ENCODE data around the gene PTPRM. TPM values are rescaled to one million over a fixed set of nuclear protein-coding genes. Genes with fewer than 3 reads are reported as not detected.

PTPRM gene
- total RNA-seq, 1 experiment from 2014 or later, result 45.6 TPM

GRCh38 chr18:7822435-7823331 is 255.6 kb downstream of the PTPRM start:
- DNase-seq (no peak), ATAC-seq (no peak)
- H3F3A ChIP-seq (ENCODE audit: low read length, unreplicated experiment), result no peaks in the 10 kb centered on the region
- no peaks in the 10 kb centered on the region for H3K9me3 ChIP-seq (ENCODE audit: low read length)
- BruUV-seq (replicated peaks), result no TSS peak
- H4K20me1 ChIP-seq (ENCODE audit: low read length), result no peaks in the 10 kb centered on the region
- ChIA-PET CTCF (no interaction called here), POLR2A (ENCODE audit: unreplicated experiment) (no interaction called here)
- H3K4me3 ChIP-seq (ENCODE audit: low read length), result no peak overlapping the region
- no peak overlapping the region for H2AFZ ChIP-seq (ENCODE audit: low read length)
- no peaks in the 10 kb centered on the region for H3K79me2 ChIP-seq (ENCODE audit: low read length)
- H3K9me2 ChIP-seq (replicated peaks; ENCODE audit: low read length), result no peaks in the 10 kb centered on the region
- no peaks in the 10 kb centered on the region for H3K4me1 ChIP-seq (ENCODE audit: insufficient read depth, low read length)
- H3K9ac ChIP-seq (ENCODE audit: low read length), result no peak overlapping the region
- TF ChIP-seq EZH2phosphoT487 (IDR thresholded peaks at IDR 0.05; ENCODE audit: borderline replicate concordance, low read length) (no peak), CTCF (conservative IDR thresholded peaks at IDR 0.05; ENCODE audit: low read depth, low read length) (no peak), EZH2 (IDR thresholded peaks at IDR 0.05; ENCODE audit: low read length, unreplicated experiment) (no peak)
- no peak overlapping the region for H3K27ac ChIP-seq (ENCODE audit: low read length)
- H3K27me3 ChIP-seq (ENCODE audit: low read length), result no peaks in the 10 kb centered on the region
- no peak overlapping the region for H3K4me2 ChIP-seq (ENCODE audit: low read length)
- intact Hi-C loops (cut with micrococcal nuclease), result no loop called here
- no peaks in the 10 kb centered on the region for H3K36me3 ChIP-seq (ENCODE audit: low read depth, low read length)

GRCh38 chr18:7824970-7825369 is 257.9 kb downstream of the PTPRM start:
- H3F3A ChIP-seq (ENCODE audit: low read length, unreplicated experiment), result no peaks in the 10 kb centered on the region
- no peak for ATAC-seq
- POLR2A ChIA-PET (ENCODE audit: unreplicated experiment), result no interaction called here
- no peaks in the 10 kb centered on the region for H3K36me3 ChIP-seq (ENCODE audit: low read depth, low read length)
- H3K4me1 ChIP-seq (ENCODE audit: insufficient read depth, low read length), result no peaks in the 10 kb centered on the region
- H3K9me3 ChIP-seq (ENCODE audit: low read length), result no peaks in the 10 kb centered on the region
- intact Hi-C loops (cut with micrococcal nuclease), result no loop called here
- BruUV-seq (replicated peaks), result no TSS peak
- no peak overlapping the region for H3K4me2 ChIP-seq (ENCODE audit: low read length)
- H3K27me3 ChIP-seq (ENCODE audit: low read length), result no peaks in the 10 kb centered on the region
- no peak for DNase-seq
- H3K9me2 ChIP-seq (replicated peaks; ENCODE audit: low read length), result no peaks in the 10 kb centered on the region
- H2AFZ ChIP-seq (ENCODE audit: low read length), result no peak overlapping the region
- H4K20me1 ChIP-seq (ENCODE audit: low read length), result no peaks in the 10 kb centered on the region
- H3K27ac ChIP-seq (ENCODE audit: low read length), result no peak overlapping the region
- H3K9ac ChIP-seq (ENCODE audit: low read length), result no peak overlapping the region
- CTCF ChIA-PET, result no interaction called here
- H3K79me2 ChIP-seq (ENCODE audit: low read length), result no peaks in the 10 kb centered on the region
- TF ChIP-seq CTCF (conservative IDR thresholded peaks at IDR 0.05; ENCODE audit: low read depth, low read length) (no peak), EZH2 (IDR thresholded peaks at IDR 0.05; ENCODE audit: low read length, unreplicated experiment) (no peak), EZH2phosphoT487 (IDR thresholded peaks at IDR 0.05; ENCODE audit: borderline replicate concordance, low read length) (no peak)
- H3K4me3 ChIP-seq (ENCODE audit: low read length), result no peak overlapping the region

- no peaks in the 10 kb centered on the region for H3K9me3 ChIP-seq (ENCODE audit: low read length)
- DNase-seq, result peak; percentile 62
- intact Hi-C loops (cut with micrococcal nuclease), result no loop called here
- peak; percentile 76 for ATAC-seq
- no peaks in the 10 kb centered on the region for H3K79me2 ChIP-seq (ENCODE audit: low read length)
- H3K9ac ChIP-seq (ENCODE audit: low read length), result no peak overlapping the region
- no peak overlapping the region for H3K4me3 ChIP-seq (ENCODE audit: low read length)
- no peaks in the 10 kb centered on the region for H3F3A ChIP-seq (ENCODE audit: low read length, unreplicated experiment)
- H3K27me3 ChIP-seq (ENCODE audit: low read length), result no peaks in the 10 kb centered on the region
- H3K27ac ChIP-seq (ENCODE audit: low read length), result no peak overlapping the region
- no peak for TF ChIP-seq EZH2phosphoT487 (IDR thresholded peaks at IDR 0.05; ENCODE audit: borderline replicate concordance, low read length)
- no peak for TF ChIP-seq EZH2 (IDR thresholded peaks at IDR 0.05; ENCODE audit: low read length, unreplicated experiment)
- no peak for TF ChIP-seq CTCF (conservative IDR thresholded peaks at IDR 0.05; ENCODE audit: low read depth, low read length)
- H3K4me1 ChIP-seq (ENCODE audit: insufficient read depth, low read length), result no peaks in the 10 kb centered on the region
- no peak overlapping the region for H3K4me2 ChIP-seq (ENCODE audit: low read length)
- BruUV-seq (replicated peaks), result no TSS peak
- H4K20me1 ChIP-seq (ENCODE audit: low read length), result no peaks in the 10 kb centered on the region
- H3K36me3 ChIP-seq (ENCODE audit: low read depth, low read length), result no peaks in the 10 kb centered on the region
- CTCF ChIA-PET, result no interaction called here
- POLR2A ChIA-PET (ENCODE audit: unreplicated experiment), result no interaction called here
- H2AFZ ChIP-seq (ENCODE audit: low read length), result no peak overlapping the region
- no peaks in the 10 kb centered on the region for H3K9me2 ChIP-seq (replicated peaks; ENCODE audit: low read length)
Observed at GRCh38 chr18:7830468-7830867, 263.4 kb downstream of the PTPRM start.
